ENCODE measurements around the gene GRAMD1B. TPM values are rescaled to one million over a fixed set of nuclear protein-coding genes. Genes with fewer than 3 reads are reported as not detected.

Gene GRAMD1B
- total RNA-seq, 2 donors from 2014 or later = 28.8 to 39.6 TPM

- H3K9ac ChIP-seq (ENCODE audit: extremely low read depth, low read length, poor library complexity, severe bottlenecking) = no peak overlapping the region
- H3K4me1 ChIP-seq (ENCODE audit: control insufficient read depth, insufficient read depth, low read length) = no peaks in the 10 kb centered on the region
- peak; percentile 55 for DNase-seq
- no peak overlapping the region for H3K4me3 Mint-ChIP-seq
- peaks cover 63% of the 10 kb centered on the region for H3K36me3 Mint-ChIP-seq (ENCODE audit: low read depth)
- H3K36me3 ChIP-seq (ENCODE audit: control insufficient read depth, insufficient read depth, low read length) = peaks cover 93% of the 10 kb centered on the region
- peak; percentile 33 for TF ChIP-seq CTCF (conservative IDR thresholded peaks at IDR 0.05)
- no peaks in the 10 kb centered on the region for H3K27me3 ChIP-seq (ENCODE audit: control insufficient read depth, insufficient read depth, low read length, poor library complexity, severe bottlenecking)
- no peaks in the 10 kb centered on the region for H3K9me3 ChIP-seq (ENCODE audit: control insufficient read depth, low read length)
- peaks cover 2% of the 10 kb centered on the region for H3K27me3 Mint-ChIP-seq (ENCODE audit: insufficient read depth)
- H3K27ac Mint-ChIP-seq = no peak overlapping the region
- H3K4me1 Mint-ChIP-seq = peaks cover 5% of the 10 kb centered on the region
- H3K4me3 ChIP-seq (ENCODE audit: low read length) = no peak overlapping the region
- H3K9me3 Mint-ChIP-seq = no peaks in the 10 kb centered on the region
- 80 to 85% methylated on average over 2 to 4 of the region's 4 CpGs for WGBS, 2 experiments (ENCODE audit: insufficient coverage in 1 of 2, insufficient read length in 1 of 2)
- H3K27ac ChIP-seq (ENCODE audit: low read depth, low read length) = no peak overlapping the region
These were observed 181.6 kb downstream of the GRAMD1B start for GRCh38 chr11:123611698-123612097.

GRCh38 chr11:123616505-123617198, 186.6 kb downstream of the GRAMD1B start:
- no peaks in the 10 kb centered on the region for H3K27me3 ChIP-seq (ENCODE audit: control insufficient read depth, insufficient read depth, low read length, poor library complexity, severe bottlenecking)
- H3K36me3 ChIP-seq (ENCODE audit: control insufficient read depth, insufficient read depth, low read length) = peaks cover 94% of the 10 kb centered on the region
- H3K27me3 Mint-ChIP-seq (ENCODE audit: insufficient read depth) = no peaks in the 10 kb centered on the region
- no peaks in the 10 kb centered on the region for H3K4me1 ChIP-seq (ENCODE audit: control insufficient read depth, insufficient read depth, low read length)
- H3K9me3 Mint-ChIP-seq = no peaks in the 10 kb centered on the region
- TF ChIP-seq CTCF (conservative IDR thresholded peaks at IDR 0.05) = no peak
- no peak overlapping the region for H3K27ac Mint-ChIP-seq
- WGBS, 2 experiments (ENCODE audit: insufficient coverage in 1 of 2, insufficient read length in 1 of 2) = 94 to 96% methylated on average over 9 to 11 of the region's 11 CpGs
- H3K9me3 ChIP-seq (ENCODE audit: control insufficient read depth, low read length) = no peaks in the 10 kb centered on the region
- no peak overlapping the region for H3K27ac ChIP-seq (ENCODE audit: low read depth, low read length)
- H3K4me3 ChIP-seq (ENCODE audit: low read length) = no peak overlapping the region
- peaks cover 3% of the 10 kb centered on the region for H3K4me1 Mint-ChIP-seq
- H3K9ac ChIP-seq (ENCODE audit: extremely low read depth, low read length, poor library complexity, severe bottlenecking) = no peak overlapping the region
- peaks cover 63% of the 10 kb centered on the region for H3K36me3 Mint-ChIP-seq (ENCODE audit: low read depth)
- H3K4me3 Mint-ChIP-seq = no peak overlapping the region
- no peak for DNase-seq

GRCh38 chr11:123622576-123622975, 192.5 kb downstream of the GRAMD1B start:
- Histone ChIP-seq H3K9ac (ENCODE audit: extremely low read depth, low read length, poor library complexity, severe bottlenecking) (no peak overlapping the region), H3K36me3 (ENCODE audit: control insufficient read depth, insufficient read depth, low read length) (peaks cover 91% of the 10 kb centered on the region), H3K27ac (ENCODE audit: low read depth, low read length) (no peak overlapping the region), H3K4me3 (ENCODE audit: low read length) (no peak overlapping the region), H3K4me1 (ENCODE audit: control insufficient read depth, insufficient read depth, low read length) (no peaks in the 10 kb centered on the region), H3K9me3 (ENCODE audit: control insufficient read depth, low read length) (no peaks in the 10 kb centered on the region), H3K27me3 (ENCODE audit: control insufficient read depth, insufficient read depth, low read length, poor library complexity, severe bottlenecking) (no peaks in the 10 kb centered on the region)
- no peak for DNase-seq
- no peak overlapping the region for H3K27ac Mint-ChIP-seq
- 98% methylated on average over 7 of the region's 9 CpGs; no CpG with 5 or more reads in 1 of the 2 experiments for WGBS, 2 experiments (ENCODE audit: insufficient coverage in 1 of 2, insufficient read length in 1 of 2)
- no peak for TF ChIP-seq CTCF (conservative IDR thresholded peaks at IDR 0.05)
- H3K9me3 Mint-ChIP-seq = no peaks in the 10 kb centered on the region
- no peak overlapping the region for H3K4me3 Mint-ChIP-seq
- no peaks in the 10 kb centered on the region for H3K27me3 Mint-ChIP-seq (ENCODE audit: insufficient read depth)
- no peaks in the 10 kb centered on the region for H3K4me1 Mint-ChIP-seq
- peaks cover 35% of the 10 kb centered on the region for H3K36me3 Mint-ChIP-seq (ENCODE audit: low read depth)
